GM21529 (cell line): Measurements from ENCODE around the gene GPX6.
"Not testable (repeated sequence)": the region's sequence is repeated elsewhere in the genome, so short reads cannot be mapped to it uniquely, and the experiment has no call there.

ENCODE experiments used
- ATAC-seq: cut with Tn5 transposase; IDR thresholded peaks from one replicate; pipeline ENCODE4 v1.9.1; 2021; ENCODE audit not compliant: unreplicated experiment

The GPX6 gene, protein sequence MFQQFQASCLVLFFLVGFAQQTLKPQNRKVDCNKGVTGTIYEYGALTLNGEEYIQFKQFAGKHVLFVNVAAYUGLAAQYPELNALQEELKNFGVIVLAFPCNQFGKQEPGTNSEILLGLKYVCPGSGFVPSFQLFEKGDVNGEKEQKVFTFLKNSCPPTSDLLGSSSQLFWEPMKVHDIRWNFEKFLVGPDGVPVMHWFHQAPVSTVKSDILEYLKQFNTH

DNA sequence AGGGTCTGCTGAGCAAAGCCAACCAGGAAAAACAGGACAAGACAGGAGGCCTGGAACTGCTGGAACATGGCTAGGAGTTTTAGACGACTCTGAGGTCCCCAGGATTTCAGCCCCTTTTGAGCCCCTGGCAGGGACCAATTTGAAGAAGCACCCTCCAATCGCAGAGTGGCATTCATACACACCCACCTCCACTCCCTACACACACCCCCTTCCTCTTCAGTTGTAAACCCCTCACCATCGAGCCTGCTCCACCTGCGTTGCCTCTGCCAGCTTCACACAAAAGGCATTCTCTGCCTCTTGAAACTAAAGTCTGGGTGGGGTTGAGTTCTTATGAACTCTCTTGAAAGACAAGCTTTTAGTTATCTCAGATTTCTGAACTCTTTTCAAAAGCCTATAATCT, at the start of gene GPX6:
Gene GPX6, minus strand, starts transcription at position 118 of the 400 bp plus-strand sequence. Its CDS starts 50 bp downstream, at position 68.
- ATAC-seq = no peak

DNA sequence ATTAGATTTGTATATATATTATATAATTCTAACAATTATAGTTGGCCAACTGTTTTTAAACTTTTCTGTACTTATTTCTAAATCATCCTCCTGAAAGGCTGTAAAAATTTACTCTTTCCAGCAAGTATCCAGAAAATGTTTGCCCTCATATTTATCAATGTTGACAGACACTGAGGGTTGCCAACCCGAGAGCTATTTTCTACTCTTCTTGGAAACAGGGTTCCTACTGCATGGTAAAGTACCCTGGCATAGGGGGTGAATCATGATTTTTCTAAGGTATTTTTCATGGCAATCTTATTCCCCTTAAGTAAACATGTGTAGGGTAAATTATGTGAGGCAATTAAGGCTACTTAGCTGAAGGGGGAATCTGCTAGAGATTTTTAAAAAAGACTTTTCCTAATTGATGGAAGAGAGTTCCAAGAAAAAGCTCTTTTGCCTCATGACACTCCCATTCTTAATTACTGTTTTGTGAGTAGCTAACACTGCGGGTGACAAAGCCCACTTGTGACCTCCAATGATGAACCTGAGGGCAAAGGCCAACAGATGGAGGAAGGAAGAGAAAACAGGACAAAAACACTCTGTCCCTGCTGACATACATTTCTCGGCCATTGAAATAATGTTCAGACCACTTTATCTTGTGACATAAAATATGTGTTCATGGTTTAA, 48.0 kb upstream of the GPX6 start:
- no peak for ATAC-seq

DNA sequence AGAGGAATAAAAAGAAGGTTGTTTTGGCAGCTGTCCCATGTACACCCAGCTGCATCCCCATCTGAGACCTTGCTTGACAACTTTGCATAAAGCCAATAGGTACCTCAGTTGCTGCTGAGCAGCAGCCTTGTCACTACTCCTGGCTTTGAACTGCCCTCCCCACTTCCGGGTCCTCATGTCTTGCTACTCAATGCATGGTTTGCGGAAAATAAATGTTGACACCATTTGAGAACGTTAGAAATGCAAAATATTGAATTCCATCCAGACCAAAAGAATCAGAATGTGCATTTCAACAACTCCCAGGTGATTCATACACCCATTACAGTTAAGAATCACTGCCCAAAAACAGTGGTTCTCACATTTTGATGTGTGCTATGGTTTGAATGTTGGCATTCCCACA, 43.0 kb upstream of the GPX6 start:
- no peak for ATAC-seq

DNA sequence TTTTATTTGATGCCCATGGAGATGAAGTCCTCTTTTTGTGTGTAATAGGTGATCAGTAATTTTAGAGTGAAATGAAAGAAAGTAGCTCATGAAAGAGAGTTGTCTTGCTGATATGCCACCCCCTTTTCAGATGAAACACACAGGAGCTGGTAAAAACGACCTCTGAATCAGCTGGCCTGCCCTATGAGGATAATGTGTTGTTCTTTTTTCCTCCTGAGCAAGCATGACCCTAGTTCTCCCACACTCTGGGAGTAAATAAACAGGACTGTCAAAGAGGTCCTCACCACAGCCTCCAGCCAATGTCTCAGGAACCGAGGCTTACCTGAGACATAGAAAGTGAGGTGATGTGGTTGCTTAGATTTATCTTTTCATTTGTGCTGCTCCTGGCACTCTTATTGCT, 39.5 kb upstream of the GPX6 start:
- ATAC-seq = no peak

DNA sequence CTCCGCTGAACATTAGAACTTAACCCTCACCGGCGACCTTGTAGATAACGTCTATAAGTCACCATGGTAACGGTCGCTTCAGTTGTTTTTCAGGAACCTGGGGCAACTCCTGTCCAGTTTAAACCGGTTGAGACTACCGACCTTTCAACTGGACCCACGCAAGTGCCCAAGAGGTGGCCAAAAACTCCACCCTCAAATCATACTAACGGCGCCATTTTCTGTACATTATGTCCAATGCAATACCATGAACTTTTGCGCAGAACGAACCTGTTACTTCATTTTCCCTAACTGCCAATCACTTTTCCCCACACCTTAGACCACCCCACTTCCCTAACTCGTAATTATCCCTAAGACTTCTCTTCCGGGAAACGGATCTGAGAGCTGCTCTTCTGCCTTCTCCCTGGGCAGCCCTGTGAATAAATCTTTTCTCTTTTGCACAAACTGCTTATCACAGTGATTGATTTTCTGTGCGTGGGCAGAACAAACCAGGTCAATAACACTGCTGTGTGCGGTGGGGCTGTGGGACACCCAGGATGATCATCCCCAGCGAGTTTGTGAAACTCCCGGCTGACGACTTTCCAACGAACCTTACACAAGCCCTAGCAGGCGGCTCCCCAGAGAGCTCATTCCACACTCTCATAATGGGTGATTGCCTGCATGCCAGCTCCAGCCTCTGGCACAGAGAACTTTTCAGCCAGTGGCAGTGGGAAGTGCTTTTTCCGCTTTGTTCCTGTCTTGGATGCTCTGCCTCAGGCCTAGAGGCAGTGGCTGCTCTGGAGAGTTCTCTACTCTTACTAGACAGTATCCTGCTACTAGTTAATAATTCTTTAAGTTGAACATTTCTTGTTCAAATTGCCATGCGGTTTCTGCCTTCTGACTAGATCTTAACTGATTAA, 38.6 kb upstream of the GPX6 start:
- no peak for ATAC-seq

DNA sequence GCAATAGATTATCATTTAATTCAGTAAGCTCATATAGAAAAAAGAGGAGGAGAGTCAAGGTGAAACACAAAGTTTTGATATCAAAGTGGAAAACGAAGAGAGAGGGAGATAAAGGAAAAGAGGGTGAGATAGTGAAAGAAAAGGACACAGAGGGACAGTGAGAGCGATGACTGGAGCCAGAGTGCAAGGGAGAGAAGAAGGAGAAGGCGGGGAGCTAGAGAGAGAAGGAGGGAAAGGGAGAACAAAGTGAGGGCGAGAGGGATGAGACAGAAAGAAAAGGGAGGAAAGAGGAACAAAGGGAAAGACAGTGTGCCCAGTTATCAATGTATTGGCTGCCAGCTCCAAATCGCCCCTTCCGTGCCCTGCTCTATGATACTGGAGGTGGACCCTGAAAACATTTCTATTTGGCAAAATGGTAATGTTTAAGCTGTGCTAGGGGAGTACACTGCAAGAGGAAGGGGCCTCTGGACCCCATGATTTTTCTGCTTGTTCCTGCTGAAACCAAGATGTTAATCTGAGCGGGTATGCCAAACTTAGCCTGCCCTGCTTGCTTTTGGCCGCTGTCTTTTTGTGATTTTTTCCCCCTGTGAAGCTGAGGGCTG, 37.9 kb upstream of the GPX6 start:
- ATAC-seq = no peak

DNA sequence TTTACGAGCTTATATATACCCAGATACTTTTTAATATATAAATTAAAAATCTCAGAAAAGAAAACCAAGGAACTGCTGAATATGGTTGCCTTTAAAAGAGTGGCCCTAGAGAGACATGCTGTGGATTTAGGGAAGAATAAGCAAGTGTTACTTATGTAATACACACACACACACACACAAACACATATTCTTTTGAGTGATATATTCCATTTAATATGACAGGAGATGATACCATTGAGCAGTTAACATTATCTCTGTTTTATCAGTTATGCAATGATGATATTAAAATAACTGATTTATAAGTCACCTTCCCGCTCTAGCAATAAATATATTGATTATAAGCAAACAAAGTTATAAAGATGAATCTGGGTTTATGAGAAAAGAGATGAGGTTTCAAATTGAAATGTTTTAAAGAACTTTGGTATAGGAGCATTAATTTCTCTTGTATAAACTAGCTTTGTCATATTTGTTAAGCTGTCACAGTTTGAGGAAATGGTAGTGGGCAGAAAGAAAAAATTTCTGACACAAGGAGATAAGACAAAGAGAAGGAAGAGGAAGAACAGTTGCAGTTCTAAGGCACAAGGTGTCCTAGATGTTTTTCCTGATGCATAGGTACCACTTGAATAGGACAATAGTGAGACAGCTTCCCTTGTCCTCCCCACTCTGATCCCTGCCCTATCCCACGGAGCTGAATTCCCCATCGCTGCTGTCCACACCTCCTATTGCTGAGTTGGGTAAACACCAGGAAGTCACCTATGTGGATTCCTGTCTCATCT, 36.5 kb upstream of the GPX6 start:
- ATAC-seq = no peak

DNA sequence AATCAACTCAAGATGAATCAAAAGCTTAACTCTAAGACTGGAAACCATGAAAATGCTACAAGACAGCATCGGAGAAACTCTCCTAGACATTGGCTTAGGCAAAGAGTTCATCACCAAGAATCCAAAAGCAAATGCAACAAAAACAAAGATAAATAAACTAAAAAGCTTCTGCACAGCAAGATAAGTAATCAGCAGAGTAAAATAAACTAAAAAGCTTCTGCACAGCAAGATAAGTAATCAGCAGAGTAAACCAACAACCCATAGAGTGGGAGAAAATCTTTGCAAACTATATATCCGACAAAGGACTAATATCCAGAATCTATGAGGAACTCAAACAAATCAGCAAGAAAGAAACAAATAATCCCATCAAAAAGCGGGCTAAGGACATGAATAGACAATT, 31.4 kb upstream of the GPX6 start:
- ATAC-seq = not testable (repeated sequence)

DNA sequence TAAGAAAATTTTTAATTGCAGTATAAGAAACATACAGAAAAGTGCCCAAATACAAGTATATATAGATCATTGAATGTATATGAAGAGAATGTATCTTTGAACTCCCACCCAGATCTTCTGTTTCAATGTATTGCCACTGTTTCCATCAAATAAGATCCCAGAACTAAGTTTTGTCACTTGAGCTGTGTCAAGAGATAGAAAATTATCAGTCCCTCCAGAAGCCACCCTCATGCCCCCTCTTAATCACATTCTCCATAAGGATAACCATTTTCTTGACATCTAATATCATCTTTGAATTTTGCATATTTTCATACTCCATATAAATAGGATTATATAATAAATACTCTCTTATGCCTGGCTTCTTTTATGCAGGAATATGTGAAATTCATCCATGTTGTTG, 30.4 kb upstream of the GPX6 start:
- no peak for ATAC-seq

DNA sequence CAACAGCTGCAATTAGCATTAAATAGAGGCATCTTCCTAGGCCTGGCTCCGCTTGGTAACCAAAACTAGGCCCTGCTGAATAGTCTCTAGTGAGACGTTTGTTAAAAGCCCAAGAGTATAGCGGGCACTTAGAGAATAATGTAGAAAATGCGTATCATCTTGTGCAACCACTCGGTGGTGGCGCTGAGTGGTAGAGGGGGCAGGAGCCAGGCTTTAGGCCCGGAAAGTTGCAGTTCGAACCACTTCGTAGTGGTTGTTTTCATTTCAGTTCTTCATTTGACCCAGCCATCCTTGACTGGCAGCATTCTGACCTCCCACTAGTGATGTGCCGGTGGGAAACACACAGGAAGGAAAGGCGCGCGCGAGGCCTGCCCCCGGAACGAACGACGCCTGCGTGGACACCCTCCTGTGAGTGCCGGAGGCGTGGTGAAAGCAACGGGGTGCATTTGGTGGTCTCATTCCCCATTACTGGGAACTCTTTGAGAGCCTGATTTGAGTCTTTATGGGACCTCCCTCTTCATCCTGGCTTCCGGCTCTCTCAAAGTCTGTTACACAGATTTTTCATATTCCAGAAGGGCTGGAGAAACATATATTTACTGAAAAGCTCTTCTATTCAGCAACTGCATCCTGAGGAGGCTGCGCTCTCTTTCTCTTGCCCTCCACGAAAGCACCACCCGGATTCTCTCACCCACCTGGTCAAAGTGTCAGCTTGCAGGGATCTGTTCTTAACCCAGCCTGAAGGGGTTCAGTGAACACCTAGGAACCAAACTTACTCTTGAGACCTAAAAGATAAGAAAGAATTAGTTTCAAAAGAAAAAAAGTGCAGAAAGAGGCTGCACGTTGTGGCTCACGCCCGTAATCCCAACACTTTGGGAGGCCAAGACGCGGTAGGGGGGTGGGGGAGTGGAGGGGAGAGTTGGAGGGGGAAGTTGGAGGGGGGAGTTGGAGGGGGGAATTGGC, 28.3 kb upstream of the GPX6 start:
- ATAC-seq = no peak

DNA sequence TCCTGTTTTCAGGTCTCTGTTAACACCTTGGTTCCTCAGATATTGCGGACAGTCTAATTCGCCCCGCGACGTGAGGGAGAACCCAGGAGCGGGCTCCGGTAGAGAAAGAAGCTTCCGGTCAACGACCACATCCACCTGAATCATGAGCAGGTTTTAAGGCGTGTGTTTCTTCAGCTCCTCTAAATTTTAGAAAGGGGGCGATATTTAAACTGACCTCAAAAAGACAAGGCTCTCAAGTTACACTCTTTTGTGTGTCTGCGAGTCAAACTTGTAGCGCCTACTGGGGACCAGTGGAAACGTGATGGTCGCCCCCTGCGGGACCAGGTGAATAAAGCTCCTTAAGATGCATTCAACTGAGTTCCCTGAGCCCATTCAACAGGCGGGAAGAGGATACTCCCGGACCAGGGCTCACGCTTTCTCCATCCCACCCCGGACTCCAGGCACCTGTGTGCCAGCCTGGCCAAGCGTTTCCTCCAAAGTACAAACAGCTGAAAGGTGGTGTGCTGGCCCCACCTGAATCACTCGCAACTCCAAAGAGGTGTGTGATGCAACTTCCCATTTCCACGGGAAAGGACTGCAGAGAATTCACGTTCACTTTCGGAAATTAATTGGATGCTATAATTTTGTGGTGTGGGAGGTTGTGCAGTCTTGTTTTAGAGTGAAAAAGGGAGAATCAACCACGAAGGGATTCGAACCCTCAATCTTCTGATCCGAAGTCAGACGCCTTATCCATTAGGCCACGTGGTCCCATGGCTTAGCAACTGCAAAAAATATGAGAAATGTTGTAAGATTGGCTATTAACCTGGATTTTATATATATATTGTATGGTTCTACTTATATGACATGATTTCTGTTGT, 27.1 kb upstream of the GPX6 start:
- ATAC-seq = peak; percentile 73

DNA sequence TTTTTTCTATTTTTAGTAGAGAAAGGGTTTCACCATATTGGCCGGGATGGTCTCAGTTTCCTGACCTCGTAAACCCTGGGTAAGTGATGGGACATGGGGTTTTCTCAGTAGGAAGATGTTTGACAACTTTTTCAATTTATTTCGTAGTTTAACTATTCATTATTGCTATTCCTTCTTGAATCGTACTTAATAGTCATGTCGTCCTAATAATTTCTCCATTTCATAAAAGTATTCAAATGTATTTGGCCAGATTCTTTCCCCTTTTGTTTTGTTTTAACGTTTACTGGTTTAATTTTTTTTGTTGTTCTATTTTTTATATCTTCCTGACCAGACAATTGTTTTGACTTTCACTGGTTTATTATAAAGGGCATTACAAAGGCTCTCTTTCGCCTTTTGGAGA, 26.4 kb upstream of the GPX6 start:
- no peak for ATAC-seq

DNA sequence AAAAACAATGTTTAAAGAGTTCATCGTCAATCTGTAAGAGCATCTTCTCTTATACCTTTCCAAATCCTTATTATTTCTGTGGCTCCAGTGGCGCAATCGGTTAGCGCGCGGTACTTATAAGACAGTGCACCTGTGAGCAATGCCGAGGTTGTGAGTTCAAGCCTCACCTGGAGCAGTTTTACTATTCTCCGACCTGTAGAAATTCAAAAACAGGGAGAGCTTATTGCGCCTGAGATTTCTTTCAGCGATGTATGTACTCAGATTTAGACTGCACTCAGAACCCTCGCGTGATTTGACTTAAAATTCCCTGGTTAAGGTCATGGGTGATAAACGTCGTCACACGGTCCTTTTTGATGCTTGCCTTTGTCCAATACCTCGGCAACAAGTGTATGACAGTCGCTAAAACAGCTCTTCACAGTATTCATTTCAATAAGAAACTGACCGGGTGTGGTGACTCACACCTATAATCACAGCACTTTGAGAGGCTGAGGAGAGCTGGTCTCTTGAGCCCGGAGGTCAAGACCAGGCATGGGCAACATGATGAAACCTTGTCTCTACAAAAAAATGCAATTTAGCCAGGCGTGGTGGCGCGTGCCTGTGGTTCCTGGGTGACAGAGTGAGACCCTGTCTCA, 22.0 kb upstream of the GPX6 start:
- ATAC-seq = no peak

DNA sequence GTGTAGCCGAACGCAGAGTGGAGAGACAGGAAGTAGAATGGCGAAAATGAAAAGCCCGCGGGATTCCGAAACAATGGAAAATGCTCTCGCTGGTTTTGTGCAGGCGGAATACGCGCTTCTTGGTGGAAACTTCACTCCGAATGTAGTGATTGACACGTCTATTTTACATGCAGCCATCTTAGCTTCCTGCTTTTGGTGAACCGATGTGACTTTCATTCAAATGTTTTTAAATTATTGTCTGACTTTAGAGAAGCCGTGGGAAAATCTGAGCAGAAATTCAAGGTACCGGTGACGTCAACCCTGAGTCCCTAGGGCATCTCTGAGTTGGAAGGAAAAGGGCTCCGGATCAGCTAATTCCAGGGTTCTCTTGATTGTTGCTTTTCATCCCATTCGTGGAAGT, 21.5 kb upstream of the GPX6 start:
- ATAC-seq = no peak

DNA sequence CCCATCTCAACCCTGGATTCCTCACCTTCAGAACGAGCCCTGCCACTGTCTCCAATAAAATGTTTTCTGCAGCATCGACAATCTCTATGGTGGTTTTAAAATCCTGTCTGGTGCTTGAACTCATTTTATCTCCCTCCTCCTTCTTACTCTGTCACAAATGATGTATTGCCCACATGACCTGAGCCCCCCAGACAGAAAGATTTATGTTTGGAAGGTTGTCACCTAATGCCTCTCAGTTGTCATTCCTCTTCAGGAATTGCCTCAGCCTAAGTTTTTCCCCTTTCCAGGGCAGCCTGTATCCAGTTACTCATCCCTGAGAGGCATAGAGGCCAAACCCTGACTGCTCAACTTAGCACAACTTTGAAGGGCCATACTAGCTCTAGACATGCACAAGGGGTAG, 19.3 kb upstream of the GPX6 start:
- ATAC-seq = no peak

DNA sequence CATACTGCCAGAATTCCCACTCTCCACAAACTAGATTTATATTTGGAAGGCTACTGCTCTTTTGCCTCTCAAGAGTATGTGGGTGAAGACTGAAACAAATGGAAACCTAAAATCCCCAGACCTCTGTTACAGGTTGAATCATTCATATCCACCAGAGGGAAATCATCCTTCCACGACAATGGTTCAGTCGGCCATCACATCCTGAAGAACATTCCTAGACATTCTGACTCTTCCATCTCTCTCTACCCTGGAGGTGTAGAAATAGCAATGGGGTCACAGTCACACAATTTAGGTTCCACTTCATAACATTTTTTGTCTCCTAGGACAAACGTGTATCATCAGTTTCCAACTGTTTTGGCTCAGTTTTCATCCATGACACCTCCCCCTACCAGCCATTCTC, 18.7 kb upstream of the GPX6 start:
- ATAC-seq = no peak

DNA sequence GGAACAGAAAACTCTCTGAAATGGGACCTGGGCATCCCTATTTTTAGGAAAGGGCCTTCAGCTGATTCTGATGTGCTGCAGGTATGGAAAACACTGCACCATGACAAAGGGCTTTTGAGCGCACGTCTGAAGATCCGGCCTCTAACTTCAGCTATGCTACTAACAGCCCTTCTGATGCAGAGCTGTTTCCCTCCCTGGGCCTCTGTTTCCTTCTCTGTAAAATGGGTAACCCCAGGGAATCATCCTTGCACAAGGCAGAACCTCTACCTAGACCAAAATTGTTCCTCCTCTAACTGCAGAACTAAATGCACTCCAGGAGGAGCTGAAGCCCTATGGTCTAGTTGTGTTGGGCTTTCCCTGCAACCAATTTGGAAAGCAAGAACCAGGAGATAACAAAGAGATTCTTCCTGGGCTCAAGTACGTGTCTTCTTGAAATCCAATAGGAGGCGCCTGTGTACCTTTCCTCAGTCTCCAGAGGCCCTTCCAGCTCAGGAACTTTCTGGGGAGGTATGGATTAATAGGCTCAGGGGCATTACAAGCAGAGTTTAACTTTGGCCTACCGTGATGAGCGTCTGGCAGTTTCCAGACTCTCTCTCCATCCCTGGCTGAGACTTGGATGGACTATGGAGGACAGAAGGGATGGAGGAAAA, 16.0 kb upstream of the GPX6 start:
- ATAC-seq = no peak

DNA sequence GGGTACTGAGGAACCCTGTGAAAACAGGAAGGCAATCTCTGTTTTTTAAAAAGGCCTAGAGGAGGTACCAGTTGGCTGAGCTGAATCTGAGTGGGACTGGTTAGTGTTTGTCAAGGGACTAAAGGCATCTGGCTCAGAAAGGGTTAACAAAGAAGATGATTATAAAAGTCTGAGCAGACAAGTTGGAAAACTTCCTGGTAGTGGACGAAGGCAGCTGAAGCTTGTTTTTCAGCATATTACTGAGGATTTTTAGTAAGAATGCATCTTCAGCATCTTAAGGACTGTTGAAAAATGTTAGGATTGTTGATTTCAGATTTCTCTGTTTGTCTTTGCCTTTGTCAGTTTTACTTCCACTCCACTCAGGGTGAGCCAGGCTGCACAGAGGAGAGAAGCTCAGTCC, 15.2 kb upstream of the GPX6 start:
- no peak for ATAC-seq
